Heart left ventricle (tissue), 16 donors: Measurements from ENCODE around the gene DYNLT1. TPM values are rescaled to one million over a fixed set of nuclear protein-coding genes. Genes with fewer than 3 reads are reported as not detected.
"Not testable (repeated sequence)": the region's sequence is repeated elsewhere in the genome, so short reads cannot be mapped to it uniquely, and the experiment has no call there.

Experiments
- ATAC-seq, 4 donors: fragments of 200-7000 bp; cut with Tn5 transposase; one replicate each; pipeline ENCODE4 v1.9.1; 2020 to 2022; ENCODE audit warnings: moderate library complexity in 4 of 4, mild to moderate bottlenecking in 3 of 4, moderate number of reproducible peaks in 1 of 4
- DNase-seq, 5 donors: peaks; one replicate each; pipeline ENCODE4 v3.0.0-alpha.2; 2020
- H3K27ac ChIP-seq, 12 donors: fragments of 200-600 bp; sonication (generic) in 4 of 12; one replicate each; pipeline versions ENCODE4 v1.5.0 to v1.8.0; 2016 to 2022; ENCODE audit warnings: mild to moderate bottlenecking in 2 of 12
- H3K27me3 ChIP-seq, 9 donors: fragments of 200-600 bp; sonication (generic) in 2 of 9; one replicate each; pipeline versions ENCODE4 v1.5.1 to v1.8.0; 2016 to 2022; ENCODE audit warnings: mild to moderate bottlenecking in 3 of 9
- H3K36me3 ChIP-seq, 9 donors: fragments of 200-600 bp; sonication (generic) in 2 of 9; one replicate each; pipeline versions ENCODE4 v1.5.0 to v1.8.0; 2018 to 2022; ENCODE audit warnings: mild to moderate bottlenecking in 2 of 9
- H3K4me1 ChIP-seq, 12 donors: fragments of 200-600 bp; sonication (generic) in 4 of 12; one replicate each; pipeline versions ENCODE4 v1.5.0 to v1.8.0; 2016 to 2022; ENCODE audit warnings: mild to moderate bottlenecking in 3 of 12
- H3K4me3 ChIP-seq, 12 donors: fragments of 200-600 bp; sonication (generic) in 4 of 12; one replicate each; pipeline versions ENCODE4 v1.5.0 to v1.8.0; 2017 to 2022; ENCODE audit warnings: mild to moderate bottlenecking in 9 of 12, moderate library complexity in 4 of 12
- H3K9me3 ChIP-seq, 12 donors: fragments of 200-600 bp; sonication (generic) in 4 of 12; one replicate each; pipeline versions ENCODE4 v1.5.0 to v1.8.0; 2016 to 2022; ENCODE audit warnings: mild to moderate bottlenecking in 1 of 12
- POLR2A ChIP-seq, 2 donors: fragments of 450-650 bp; IDR thresholded peaks; one replicate each; pipeline ENCODE4 v1.6.1; 2017; ENCODE audit warnings: antibody characterized with exemption in 2 of 2, mild to moderate bottlenecking in 2 of 2, moderate library complexity in 2 of 2
- WGBS, 4 donors: extraction: QIAGEN DNeasy Blood & Tissue Kit in 2 of 4; methylation state at CpG; one replicate each; pipeline versions ENCODE4 v1.1.5 to v1.1.7; 2013 to 2018; 5-methylcytosine and 5-hydroxymethylcytosine counted together
- intact Hi-C, 10 donors: fragments of 100-400 bp; cut with DNase I; formaldehyde crosslinking; loops; one replicate each; pipeline versions ENCODE4 v1.11.1 to v1.14.2; 2022
- polyA plus RNA-seq, 2 donors: library from polyadenylated mRNA; stranded (reverse); fragments of 200-250 nt; gene quantifications; one replicate each; pipeline ENCODE4 v1.2.3, GENCODE V29; 2013
- total RNA-seq, 9 donors: library from RNA; depleted of rRNA in 2 of 9; stranded (reverse); fragments of >200 nt in 2 of 9; fragmentation: NEBNext Ultra II Directional in 3 of 9; extraction: Animal tissue kit (Norgen Biotek cat#: 25700) in 3 of 9; gene quantifications; one replicate each; pipeline versions ENCODE4 v1.1.0 to v1.2.4, GENCODE V29; 2016 to 2023
- TF ChIP-seq, protein P1 (sequence below), 12 donors: fragments of 200-600 bp; sonication (generic) in 4 of 12; IDR thresholded peaks; one replicate each; pipeline versions ENCODE4 v1.5.0 to v1.8.0; 2018 to 2022; ENCODE audit warnings: antibody characterized with exemption in 12 of 12, mild to moderate bottlenecking in 5 of 12
- donor health status: ischemic (EF 13 %, LVEDD 7.1; RV severe dilation, severe dysfunction).
- donor health status: healthy with polysubstance abuse.
- donor health status: DM: no; HTN: yes; CAD: no.
- donor health status: DM: no; HTN: no; CAD: no.
- donor health status: ischemic (EF 25% LVEDD 6.9; RV normal size, moderate dysfunction).
- donor health status: ischemic (EF 25% LVEDD 5.7; RV mildly dilated, moderate dysfunction).
- donor health status: healthy.
- donor health status: DM: yes; HTN: yes; CAD: no.
- donor health status: ischemic (EF 35%, LVEDD 5.7; RV mildly dilated, moderate dysfunction).
- donor health status: nonischemic (EF 11% LVEDD 7.7; RV severe dilation, severe dysfunction).
- donor health status: DM: yes; HTN: yes; CAD: no.
- donor health status: PGD.
- donor health status: ischemic (EF 29% LVEDD 5.4; RV normal size, mild dysfunction).
- donor health status: nonischemic (EF 23%, LVEDD 6.1; RV moderate dilation, normal function).

Gene DYNLT1
- total and polyA plus RNA-seq, 11 donors = 68.4 to 177 (median 125) TPM

DNA sequence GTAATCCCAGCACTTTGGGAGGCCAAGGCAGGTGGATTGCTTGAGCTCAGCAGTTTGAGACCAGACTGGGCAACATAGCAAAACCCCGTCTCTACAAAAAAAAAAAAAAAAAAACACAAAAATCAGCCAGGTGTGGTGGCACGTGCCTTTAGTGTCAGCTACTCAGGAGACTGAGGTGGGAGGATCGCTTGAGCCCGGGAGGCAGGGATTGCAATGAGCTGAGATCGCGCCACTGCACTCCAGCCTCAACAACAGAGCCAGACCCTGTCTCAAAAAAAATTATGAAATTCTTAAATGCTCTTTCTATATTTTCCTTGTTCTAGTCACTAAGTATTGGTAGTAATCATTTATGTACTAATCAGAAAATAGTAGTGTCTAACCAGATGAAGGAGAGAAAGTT lies 35.9 kb upstream of the DYNLT1 start:
- TF ChIP-seq POLR2A (IDR thresholded peaks at IDR 0.05) = no peak
- TF ChIP-seq, protein P1, sequence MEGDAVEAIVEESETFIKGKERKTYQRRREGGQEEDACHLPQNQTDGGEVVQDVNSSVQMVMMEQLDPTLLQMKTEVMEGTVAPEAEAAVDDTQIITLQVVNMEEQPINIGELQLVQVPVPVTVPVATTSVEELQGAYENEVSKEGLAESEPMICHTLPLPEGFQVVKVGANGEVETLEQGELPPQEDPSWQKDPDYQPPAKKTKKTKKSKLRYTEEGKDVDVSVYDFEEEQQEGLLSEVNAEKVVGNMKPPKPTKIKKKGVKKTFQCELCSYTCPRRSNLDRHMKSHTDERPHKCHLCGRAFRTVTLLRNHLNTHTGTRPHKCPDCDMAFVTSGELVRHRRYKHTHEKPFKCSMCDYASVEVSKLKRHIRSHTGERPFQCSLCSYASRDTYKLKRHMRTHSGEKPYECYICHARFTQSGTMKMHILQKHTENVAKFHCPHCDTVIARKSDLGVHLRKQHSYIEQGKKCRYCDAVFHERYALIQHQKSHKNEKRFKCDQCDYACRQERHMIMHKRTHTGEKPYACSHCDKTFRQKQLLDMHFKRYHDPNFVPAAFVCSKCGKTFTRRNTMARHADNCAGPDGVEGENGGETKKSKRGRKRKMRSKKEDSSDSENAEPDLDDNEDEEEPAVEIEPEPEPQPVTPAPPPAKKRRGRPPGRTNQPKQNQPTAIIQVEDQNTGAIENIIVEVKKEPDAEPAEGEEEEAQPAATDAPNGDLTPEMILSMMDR (IDR thresholded peaks at IDR 0.05) = no peak
- no peaks in the 10 kb centered on the region for H3K27me3 ChIP-seq
- H3K27ac ChIP-seq = no peak overlapping the region
- 88 to 91% (median 90%) methylated on average over 6 of the region's 6 CpGs for WGBS, 4 donors
- no peaks in the 10 kb centered on the region for H3K4me1 ChIP-seq
- intact Hi-C loops = loop anchor here in 2 of 10 donors (10.0 kb wide), 2 partner anchors 46 to 56 kb away; no protein-coding TSS in a partner anchor
- ATAC-seq = no peak
- H3K36me3 ChIP-seq = peaks cover 0 to 3% (median 0%) of the 10 kb centered on the region in 9 donors
- H3K9me3 ChIP-seq = no peaks in the 10 kb centered on the region
- no peak overlapping the region for H3K4me3 ChIP-seq
- no peak for DNase-seq

DNA sequence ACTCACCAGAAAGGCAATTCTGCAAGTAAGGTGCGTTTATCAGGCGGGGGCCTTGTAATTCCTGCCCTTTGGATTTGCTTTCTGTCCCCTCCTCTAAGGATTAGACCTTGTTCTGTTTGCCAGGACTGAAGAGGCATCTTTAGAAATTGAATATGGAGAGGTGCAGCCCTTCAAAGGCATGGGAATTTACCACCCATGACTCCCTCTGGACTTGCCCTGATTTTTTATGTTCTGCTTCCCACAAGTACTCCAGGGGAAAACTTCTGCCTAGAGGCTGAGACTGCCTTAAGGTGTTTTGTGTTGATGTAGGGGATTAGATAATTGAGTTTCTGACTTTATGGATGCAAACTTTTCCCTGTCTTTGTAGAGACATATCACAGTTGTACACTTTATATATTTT lies 35.5 kb upstream of the DYNLT1 start:
- H3K27ac ChIP-seq = no peak overlapping the region
- DNase-seq (no peak), ATAC-seq (no peak)
- H3K36me3 ChIP-seq = peaks cover 0 to 3% (median 0%) of the 10 kb centered on the region in 9 donors
- TF ChIP-seq POLR2A (IDR thresholded peaks at IDR 0.05) = no peak
- TF ChIP-seq, protein P1 (IDR thresholded peaks at IDR 0.05) = no peak
- H3K4me3 ChIP-seq = no peak overlapping the region
- no peaks in the 10 kb centered on the region for H3K27me3 ChIP-seq
- H3K9me3 ChIP-seq = no peaks in the 10 kb centered on the region
- 93 to 100% (median 94%) methylated on average over 2 of the region's 2 CpGs for WGBS, 4 donors
- intact Hi-C loops = loop anchor here in 2 of 10 donors (10.0 kb wide), 2 partner anchors 45 to 55 kb away; no protein-coding TSS in a partner anchor
- H3K4me1 ChIP-seq = no peaks in the 10 kb centered on the region

DNA sequence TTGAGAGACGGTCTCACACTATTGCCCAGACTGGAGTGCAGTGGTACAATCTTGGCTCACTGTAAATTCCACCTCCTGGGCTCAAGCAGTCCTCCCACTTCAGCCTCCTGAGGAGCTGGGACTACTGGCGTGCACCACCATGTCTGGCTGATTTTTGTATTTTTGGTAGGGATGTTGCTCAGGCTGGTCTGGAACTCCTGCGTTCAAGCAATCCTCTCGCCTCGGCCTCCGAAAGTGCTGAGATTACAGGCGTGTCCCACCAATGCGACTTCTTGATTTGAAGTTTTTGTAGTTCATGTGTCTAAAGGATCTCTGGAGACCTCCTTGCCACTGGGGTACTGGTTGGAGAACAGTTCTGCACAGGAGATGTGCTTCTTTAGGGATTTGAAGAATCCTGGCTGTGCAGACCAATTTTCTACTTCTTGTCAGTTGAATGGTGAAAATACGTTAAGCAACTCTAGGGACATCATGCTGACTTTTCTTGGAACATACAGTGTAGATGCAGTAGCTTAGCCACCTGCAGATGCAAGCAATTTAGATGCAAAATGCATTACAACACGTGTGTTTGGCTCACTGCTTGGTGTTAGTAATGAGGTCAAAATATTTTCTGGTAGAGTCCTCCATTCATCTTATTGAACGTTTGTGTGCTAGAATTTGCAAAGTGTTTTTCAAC lies 33.5 kb upstream of the DYNLT1 start:
- H3K9me3 ChIP-seq = no peaks in the 10 kb centered on the region
- 81 to 91% (median 88%) methylated on average over 11 of the region's 11 CpGs for WGBS, 4 donors
- H3K27ac ChIP-seq = no peak overlapping the region
- intact Hi-C loops = no loop called here
- no peaks in the 10 kb centered on the region for H3K27me3 ChIP-seq
- H3K4me1 ChIP-seq = no peaks in the 10 kb centered on the region
- H3K4me3 ChIP-seq = no peak overlapping the region
- no peak for ATAC-seq
- DNase-seq = no peak
- no peaks in the 10 kb centered on the region for H3K36me3 ChIP-seq
- TF ChIP-seq, protein P1 (IDR thresholded peaks at IDR 0.05) = no peak
- no peak for TF ChIP-seq POLR2A (IDR thresholded peaks at IDR 0.05)

DNA sequence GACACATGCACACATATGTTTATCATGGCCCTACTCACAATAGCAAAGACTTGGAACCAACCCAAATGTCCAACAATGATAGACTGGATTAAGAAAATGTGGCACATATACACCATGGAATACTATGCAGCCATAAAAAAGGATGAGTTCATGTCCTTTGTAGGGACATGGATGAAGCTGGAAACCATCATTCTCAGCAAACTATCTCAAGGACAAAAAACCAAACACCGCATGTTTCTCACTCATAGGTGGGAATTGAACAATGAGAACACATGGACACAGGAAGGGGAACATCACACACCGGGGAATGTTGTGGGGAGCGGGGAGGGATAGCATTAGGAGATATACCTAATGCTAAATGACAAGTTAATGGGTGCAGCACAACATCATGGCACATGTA lies 32.6 kb upstream of the DYNLT1 start:
- H3K27me3 ChIP-seq, H3K36me3 ChIP-seq, H3K4me3 ChIP-seq, intact Hi-C loops, H3K9me3 ChIP-seq, DNase-seq, H3K4me1 ChIP-seq, ATAC-seq, H3K27ac ChIP-seq: not testable (repeated sequence)
- WGBS, 4 donors = 95 to 99% (median 97%) methylated on average over 3 of the region's 3 CpGs
